Kidney (tissue), 14 donors: ENCODE measurements around the gene MICA. TPM values are rescaled to one million over a fixed set of nuclear protein-coding genes. Genes with fewer than 3 reads are reported as not detected.
"Not testable (repeated sequence)": the region's sequence is repeated elsewhere in the genome, so short reads cannot be mapped to it uniquely, and the experiment has no call there.

Source experiments
- DNase-seq, 5 donors: peaks; one replicate each; pipeline ENCODE4 v3.0.0-alpha.2; 2013 to 2020
- FAIRE-seq: peaks from 2 replicates; lab custom pipeline; 2012; peaks lifted over from hg19 to GRCh38; lab: Jason Lieb, UNC
- H3K27ac ChIP-seq, 2 donors: one replicate each; pipeline ENCODE4 v1.7.0; 2013; ENCODE audit warnings: low read depth in 2 of 2, low read length in 2 of 2, inconsistent platforms in 1 of 2
- H3K27me3 ChIP-seq: one replicate; pipeline ENCODE4 v1.7.1; 2013; ENCODE audit warnings: low read length, inconsistent platforms; ENCODE audit not compliant: control insufficient read depth, insufficient read depth
- H3K36me3 ChIP-seq, 3 donors: one replicate each; pipeline versions ENCODE4 v1.7.0 to v1.7.1; 2013; ENCODE audit warnings: low read length in 3 of 3, control low read depth in 1 of 3, inconsistent platforms in 1 of 3; ENCODE audit not compliant: insufficient read depth in 3 of 3, control insufficient read depth in 2 of 3
- H3K4me1 ChIP-seq, 3 donors: one replicate each; pipeline versions ENCODE4 v1.7.0 to v1.7.1; 2013; ENCODE audit warnings: low read length in 3 of 3, inconsistent platforms in 1 of 3, low read depth in 1 of 3; ENCODE audit not compliant: control insufficient read depth in 2 of 3, insufficient read depth in 2 of 3
- H3K4me3 ChIP-seq, 3 donors: one replicate each; pipeline versions ENCODE4 v1.7.0 to v1.8.1; 2013; ENCODE audit warnings: low read length in 3 of 3, control low read depth in 1 of 3, inconsistent platforms in 1 of 3
- H3K9ac ChIP-seq, 3 donors: one replicate each; pipeline versions ENCODE4 v1.7.0 to v1.7.1; 2013; ENCODE audit warnings: low read length in 3 of 3, control low read depth in 1 of 3, inconsistent platforms in 1 of 3
- H3K9me3 ChIP-seq, 3 donors: one replicate each; pipeline versions ENCODE4 v1.7.0 to v1.7.1; 2013; ENCODE audit warnings: low read length in 3 of 3, control low read depth in 1 of 3, inconsistent platforms in 1 of 3; ENCODE audit not compliant: control insufficient read depth in 2 of 3, insufficient read depth in 1 of 3
- intact Hi-C: fragments of 100-400 bp; cut with DNase I; formaldehyde crosslinking; loops from one replicate; pipeline ENCODE4 v1.11.1; 2022
- polyA plus RNA-seq: library from polyadenylated mRNA; stranded (reverse); fragments of 350-450 nt; fragmentation: Illumina TruSeq; extraction: RNeasy Lipid Tissue Mini Kit (QIAGEN cat#74804); gene quantifications from one replicate; pipeline ENCODE4 v1.2.3, GENCODE V29; 2014; ENCODE audit warnings: low read depth, low replicate concordance; ENCODE audit not compliant: insufficient read depth
- total RNA-seq: library from RNA; stranded (reverse); fragmentation: NEBNext Ultra II Directional; extraction: Animal tissue kit (Norgen Biotek cat#: 25700); gene quantifications from one replicate; pipeline ENCODE4 v1.2.1, GENCODE V29; 2021
- TF ChIP-seq, protein P1 (sequence below): IDR thresholded peaks from 3 replicates; pipeline ENCODE4 v1.5.1; 2012; ENCODE audit warnings: mild to moderate bottlenecking, moderate library complexity, borderline replicate concordance; ENCODE audit not compliant: insufficient read depth; ENCODE audit errors: extremely low read depth
- donor health status: control.
- donor health status: control.
- donor health status: control.
- donor health status: control.
- donor health status: control.
- donor health status: DM: yes; HTN: yes; CAD: no.
- donor health status: Normal renal cell carcinoma (clear cell type).

MICA gene
- total and polyA plus RNA-seq, 2 donors from 2014 or later = 27.5 to 34.7 TPM

- Histone ChIP-seq H3K36me3 (peaks cover 0 to 40% (median 35%) of the 10 kb centered on the region in 3 donors), H3K4me3 (no peak overlapping the region), H3K4me1 (peaks cover 0 to 3% (median 0%) of the 10 kb centered on the region in 3 donors), H3K9me3 (no peaks in the 10 kb centered on the region), H3K27ac (no peak overlapping the region), H3K9ac (no peak overlapping the region), H3K27me3 (no peaks in the 10 kb centered on the region)
- DNase-seq = no peak
- TF ChIP-seq, protein P1, sequence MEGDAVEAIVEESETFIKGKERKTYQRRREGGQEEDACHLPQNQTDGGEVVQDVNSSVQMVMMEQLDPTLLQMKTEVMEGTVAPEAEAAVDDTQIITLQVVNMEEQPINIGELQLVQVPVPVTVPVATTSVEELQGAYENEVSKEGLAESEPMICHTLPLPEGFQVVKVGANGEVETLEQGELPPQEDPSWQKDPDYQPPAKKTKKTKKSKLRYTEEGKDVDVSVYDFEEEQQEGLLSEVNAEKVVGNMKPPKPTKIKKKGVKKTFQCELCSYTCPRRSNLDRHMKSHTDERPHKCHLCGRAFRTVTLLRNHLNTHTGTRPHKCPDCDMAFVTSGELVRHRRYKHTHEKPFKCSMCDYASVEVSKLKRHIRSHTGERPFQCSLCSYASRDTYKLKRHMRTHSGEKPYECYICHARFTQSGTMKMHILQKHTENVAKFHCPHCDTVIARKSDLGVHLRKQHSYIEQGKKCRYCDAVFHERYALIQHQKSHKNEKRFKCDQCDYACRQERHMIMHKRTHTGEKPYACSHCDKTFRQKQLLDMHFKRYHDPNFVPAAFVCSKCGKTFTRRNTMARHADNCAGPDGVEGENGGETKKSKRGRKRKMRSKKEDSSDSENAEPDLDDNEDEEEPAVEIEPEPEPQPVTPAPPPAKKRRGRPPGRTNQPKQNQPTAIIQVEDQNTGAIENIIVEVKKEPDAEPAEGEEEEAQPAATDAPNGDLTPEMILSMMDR = no peak
- intact Hi-C loops = no loop called here
- FAIRE-seq = no peak
Measured at GRCh38 chr6:31412506-31412905, 9.1 kb downstream of the MICA start.

GRCh38 chr6:31414148-31414770, 10.9 kb downstream of the MICA start:
- peaks cover 0 to 40% (median 35%) of the 10 kb centered on the region in 3 donors for H3K36me3 ChIP-seq
- intact Hi-C loops, H3K27ac ChIP-seq: not testable (repeated sequence)

GRCh38 chr6:31414771-31415265, 11.4 kb downstream of the MICA start:
- H3K36me3 ChIP-seq = peaks cover 0 to 40% (median 35%) of the 10 kb centered on the region in 3 donors
- H3K4me1 ChIP-seq = peaks cover 0 to 3% (median 0%) of the 10 kb centered on the region in 3 donors
- FAIRE-seq = no peak
- intact Hi-C loops = no loop called here
- H3K9me3 ChIP-seq = no peaks in the 10 kb centered on the region
- TF ChIP-seq, protein P1 = no peak
- H3K4me3 ChIP-seq = no peak overlapping the region
- DNase-seq = peak in 1 of 5 donors; percentile 18
- H3K27me3 ChIP-seq = no peaks in the 10 kb centered on the region
- H3K27ac ChIP-seq = no peak overlapping the region
- no peak overlapping the region for H3K9ac ChIP-seq

More at GRCh38 chr6:31414148-31414770, 10.9 kb downstream of the MICA start:
- not testable (repeated sequence) for H3K4me1 ChIP-seq, H3K27me3 ChIP-seq, H3K9me3 ChIP-seq, FAIRE-seq, H3K4me3 ChIP-seq, H3K9ac ChIP-seq
- peak in 1 of 5 donors; percentile 48 for DNase-seq

- Histone ChIP-seq H3K27ac (no peak overlapping the region), H3K4me3 (no peak overlapping the region), H3K9ac (no peak overlapping the region), H3K4me1 (no peaks in the 10 kb centered on the region), H3K36me3 (peaks cover 0 to 36% (median 27%) of the 10 kb centered on the region in 3 donors), H3K27me3 (no peaks in the 10 kb centered on the region), H3K9me3 (no peaks in the 10 kb centered on the region)
- no peak for DNase-seq
- intact Hi-C loops = no loop called here
- TF ChIP-seq, protein P1 = no peak
- no peak for FAIRE-seq
Measured at GRCh38 chr6:31416394-31417014, 13.1 kb downstream of the MICA start.
